B cell (primary cell): ENCODE measurements around the gene TESK2. TPM values are rescaled to one million over a fixed set of nuclear protein-coding genes. Genes with fewer than 3 reads are reported as not detected.

Experiments used
- ATAC-seq: fragments of 200-7000 bp; cut with Tn5 transposase; one replicate; pipeline ENCODE4 v1.10.0; 2021; ENCODE audit warnings: low read depth, mild to moderate bottlenecking, moderate number of reproducible peaks, moderate library complexity
- CTCF ChIA-PET: fragments of 350-600 bp; sonication (Branson Sonifier 250); formaldehyde crosslinking; loops from one replicate; lab custom pipeline; 2021; ENCODE audit warnings: antibody characterized with exemption, inconsistent platforms; lab: Charles Lee
- POLR2A ChIA-PET: fragments of 350-600 bp; sonication (Branson Sonifier 250); formaldehyde crosslinking; loops from one replicate; lab custom pipeline; 2021; ENCODE audit warnings: antibody characterized with exemption; lab: Charles Lee
- DNase-seq: peaks from one replicate; pipeline ENCODE4 v3.0.0; 2013
- H2AFZ ChIP-seq: 2 replicates; pipeline ENCODE4 v1.6.1; 2012; ENCODE audit warnings: mild to moderate bottlenecking, low read depth, low read length; ENCODE audit not compliant: insufficient read depth, poor library complexity, severe bottlenecking
- H3K27ac ChIP-seq, 2 donors: 1 replicate in 1 of 2; 2 replicates in 1 of 2; pipeline ENCODE4 v1.5.1; 2012 to 2013; ENCODE audit warnings: low read length in 2 of 2, mild to moderate bottlenecking in 2 of 2, moderate library complexity in 1 of 2
- H3K27me3 ChIP-seq, 4 experiments: fragments of 200-600 bp in 1 of 4; sonication (generic) in 1 of 4; replicated peaks in 1 of 4; 1 replicate in 2 of 4; 2 replicates in 2 of 4; pipeline versions ENCODE4 v1.6.1 to v1.7.0; 2013 to 2016; ENCODE audit warnings: low read length in 3 of 4, mild to moderate bottlenecking in 2 of 4, mixed read lengths in 1 of 4, moderate library complexity in 1 of 4; ENCODE audit not compliant: insufficient read depth in 4 of 4, control insufficient read depth in 3 of 4; ENCODE audit errors: control extremely low read depth in 1 of 4
- H3K36me3 ChIP-seq, 2 experiments: replicated peaks in 1 of 2; 1 replicate in 1 of 2; 2 replicates in 1 of 2; pipeline versions ENCODE4 v1.6.1 to v1.7.1; 2013; ENCODE audit warnings: low read length in 1 of 2; ENCODE audit not compliant: insufficient read depth in 2 of 2, control insufficient read depth in 1 of 2; ENCODE audit errors: control extremely low read depth in 1 of 2, extremely low read depth in 1 of 2
- H3K4me1 ChIP-seq, 2 donors: fragments of 200-600 bp in 1 of 2; sonication (generic) in 1 of 2; 1 replicate in 1 of 2; 2 replicates in 1 of 2; pipeline versions ENCODE4 v1.5.1 to v1.6.1; 2013 to 2017; ENCODE audit warnings: low read length in 2 of 2; ENCODE audit not compliant: control insufficient read depth in 2 of 2, insufficient read depth in 2 of 2
- H3K4me2 ChIP-seq: replicated peaks from 2 replicates; pipeline ENCODE3; 2012; ENCODE audit warnings: mild to moderate bottlenecking, low read depth, low read length; ENCODE audit not compliant: poor library complexity, severe bottlenecking
- H3K4me3 ChIP-seq, 5 experiments: fragments of 200-600 bp in 1 of 5; sonication (generic) in 1 of 5; 1 replicate in 3 of 5; 2 replicates in 2 of 5; pipeline versions ENCODE4 v1.5.1 to v1.7.0; 2011 to 2016; ENCODE audit warnings: low read length in 4 of 5, mild to moderate bottlenecking in 4 of 5, low read depth in 2 of 5, control low read depth in 1 of 5, moderate library complexity in 1 of 5; ENCODE audit not compliant: insufficient read depth in 1 of 5; ENCODE audit errors: control extremely low read depth in 1 of 5, extremely low read depth in 1 of 5
- H3K79me2 ChIP-seq: fragments of 200-600 bp; sonication (generic); one replicate; pipeline ENCODE4 v1.6.0; 2016; ENCODE audit warnings: low read length; ENCODE audit not compliant: control insufficient read depth, insufficient read depth
- H3K9ac ChIP-seq: fragments of 200-600 bp; sonication (generic); 2 replicates; pipeline ENCODE4 v1.6.1; 2017; ENCODE audit warnings: mild to moderate bottlenecking, low read length, moderate library complexity
- H3K9me3 ChIP-seq, 3 donors: one replicate each; pipeline versions ENCODE4 v1.6.1 to v1.7.1; 2013; ENCODE audit warnings: low read length in 2 of 3; ENCODE audit not compliant: control insufficient read depth in 2 of 3, insufficient read depth in 1 of 3; ENCODE audit errors: control extremely low read depth in 1 of 3
- H4K20me1 ChIP-seq: 2 replicates; pipeline ENCODE4 v1.6.0; 2012; ENCODE audit warnings: mild to moderate bottlenecking, low read length; ENCODE audit not compliant: insufficient read depth, control insufficient read depth, poor library complexity, severe bottlenecking
- H3K27ac Mint-ChIP-seq: one replicate; pipeline ENCODE4 v1.8.0; 2021; ENCODE audit warnings: mixed read lengths
- H3K27me3 Mint-ChIP-seq: one replicate; pipeline ENCODE4 v1.8.0; 2021; ENCODE audit warnings: mixed read lengths
- H3K4me1 Mint-ChIP-seq: one replicate; pipeline ENCODE4 v1.8.0; 2021; ENCODE audit warnings: mixed read lengths
- H3K4me3 Mint-ChIP-seq: one replicate; pipeline ENCODE4 v1.8.0; 2021; ENCODE audit warnings: mixed read lengths
- H3K9me3 Mint-ChIP-seq: one replicate; pipeline ENCODE4 v1.8.0; 2022; ENCODE audit warnings: mixed read lengths; ENCODE audit not compliant: insufficient read depth
- CTCF ChIP-seq: fragments of 200-600 bp; IDR thresholded peaks from one replicate; pipeline ENCODE4 v1.8.0; 2022; ENCODE audit warnings: antibody characterized with exemption, mild to moderate bottlenecking
- EZH2 ChIP-seq: IDR thresholded peaks from 2 replicates; pipeline ENCODE4 v1.6.1; 2012; ENCODE audit warnings: borderline replicate concordance, low read depth, mild to moderate bottlenecking, moderate library complexity, low read length; ENCODE audit not compliant: insufficient read depth, poor library complexity, severe bottlenecking
- WGBS: methylation state at CpG from one replicate; pipeline ENCODE4 v1.1.5; 2013; ENCODE audit warnings: missing lambda C conversion rate; ENCODE audit not compliant: insufficient coverage; 5-methylcytosine and 5-hydroxymethylcytosine counted together
- intact Hi-C: fragments of 100-400 bp; cut with micrococcal nuclease; formaldehyde crosslinking; loops from one replicate; pipeline ENCODE4 v1.10.0; 2022
- polyA plus RNA-seq: library from polyadenylated mRNA; depleted of rRNA; stranded (reverse); fragments of >200 nt; gene quantifications from 2 replicates; pipeline ENCODE4 v1.2.3, GENCODE V29; 2012
- total RNA-seq, 2 donors: library from RNA; stranded (reverse); fragments of 120-200 nt in 1 of 2; gene quantifications; 1 replicate in 1 of 2; 2 replicates in 1 of 2; pipeline versions ENCODE4 v1.2.3 to v1.2.4, GENCODE V29; 2013 to 2022

TESK2 gene
- total and polyA plus RNA-seq, 2 donors (not counting 1 experiment from before 2014, with no cell fraction given): 21.7 to 27.0 TPM

DNA sequence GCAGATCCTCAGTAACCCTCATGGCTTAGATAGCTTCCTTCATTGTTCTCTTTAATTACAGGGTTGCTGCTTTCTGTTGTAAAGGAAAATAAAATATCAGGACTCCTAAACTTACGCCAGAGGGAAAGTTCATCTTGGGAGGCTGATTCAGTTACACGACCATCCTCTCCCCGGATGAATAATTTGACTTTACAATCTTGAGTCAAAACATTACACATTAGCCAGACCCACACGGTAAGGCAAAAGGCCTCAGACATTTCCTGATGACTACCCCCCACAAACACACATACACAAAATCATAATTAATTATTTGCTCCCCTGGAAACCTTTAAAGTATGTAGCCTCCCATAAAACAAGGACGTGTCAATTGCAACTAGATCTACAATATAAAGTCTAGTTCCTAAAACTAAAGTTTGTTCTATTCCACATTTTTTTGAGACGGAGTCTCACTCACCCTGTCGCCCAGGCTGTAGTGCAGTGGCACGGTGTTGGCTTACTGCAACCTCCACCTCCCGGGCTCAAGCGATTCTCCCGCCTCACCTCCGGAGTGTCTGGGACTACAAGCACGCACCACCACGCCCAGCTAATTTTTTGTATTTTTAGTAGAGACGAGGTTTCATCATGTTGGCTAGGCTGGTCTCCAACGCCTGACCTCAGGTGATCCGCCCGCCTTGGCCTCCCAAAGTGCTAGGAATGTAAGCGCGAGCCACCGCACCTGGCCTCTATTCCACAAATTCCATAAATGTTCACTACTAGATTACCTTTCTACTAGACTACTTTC lies 31.6 kb upstream of the TESK2 start:
- H3K4me1 Mint-ChIP-seq: peaks cover 31% of the 10 kb centered on the region
- H3K4me3 Mint-ChIP-seq: peak overlapping the region; percentile 95
- H4K20me1 ChIP-seq: peaks cover 7% of the 10 kb centered on the region
- H3K27ac ChIP-seq: peak overlapping the region; percentile 80 to 82
- H3K9ac ChIP-seq: peak overlapping the region; percentile 93
- ChIA-PET POLR2A (interaction anchor here (0.5 to 3.4 kb wide), 13 partner anchors 10 to 891 kb away, joined by 3 to 31 read pairs (median 6); partner anchors contain the start of genes AKR1A1, CCDC163, HECTD3 and MMACHC), CTCF (interaction anchor here (0.9 to 11.2 kb wide), 13 partner anchors 11 to 504 kb away, joined by 3 to 110 read pairs (median 4); partner anchors contain the start of genes CCDC163 and MMACHC)
- H3K4me1 ChIP-seq: peaks cover 16 to 31% of the 10 kb centered on the region in 2 donors
- H3K27me3 Mint-ChIP-seq: no peaks in the 10 kb centered on the region
- H3K27ac Mint-ChIP-seq: peak overlapping the region; percentile 98
- H3K79me2 ChIP-seq: peaks cover 24% of the 10 kb centered on the region
- no peak for ATAC-seq
- intact Hi-C loops: loop anchor here (10.0 kb wide), 1 partner anchor 232 kb away; the partner anchor contains the start of gene IPP
- 81% methylated on average over 20 of the region's 21 CpGs for WGBS
- peak overlapping the region; percentile 82 for H2AFZ ChIP-seq
- TF ChIP-seq CTCF (no peak), EZH2 (no peak)
- no peaks in the 10 kb centered on the region for H3K9me3 Mint-ChIP-seq
- peaks cover 0 to 5% (median 0%) of the 10 kb centered on the region in 3 donors for H3K9me3 ChIP-seq
- peaks cover 0 to 4% of the 10 kb centered on the region in 2 experiments for H3K36me3 ChIP-seq
- H3K4me2 ChIP-seq: peak overlapping the region; percentile 93
- DNase-seq: no peak
- H3K4me3 ChIP-seq: peak overlapping the region; percentile 75 to 97 (median 82)
- H3K27me3 ChIP-seq: no peaks in the 10 kb centered on the region
